Bronchial epithelial cell (primary cell): Measurements from ENCODE around the gene NTN3. TPM values are rescaled to one million over a fixed set of nuclear protein-coding genes. Genes with fewer than 3 reads are reported as not detected.

Experiments
- DNase-seq: peaks from one replicate; pipeline ENCODE4 v3.0.0-alpha.2; 2010; ENCODE audit warnings: low read depth
- FAIRE-seq: peaks from 2 replicates; lab custom pipeline; 2011; peaks lifted over from hg19 to GRCh38; lab: Jason Lieb, UNC
- H3K27me3 ChIP-seq: 2 replicates; pipeline ENCODE4 v1.5.1; 2011; ENCODE audit warnings: low read length; ENCODE audit not compliant: control insufficient read depth, insufficient read depth
- H3K36me3 ChIP-seq: 2 replicates; pipeline ENCODE4 v1.5.1; 2011; ENCODE audit warnings: low read length; ENCODE audit not compliant: control insufficient read depth, insufficient read depth
- H3K4me3 ChIP-seq: 2 replicates; pipeline ENCODE4 v1.5.1; 2011; ENCODE audit warnings: mild to moderate bottlenecking, low read depth, low read length, control low read depth
- CTCF ChIP-seq: IDR thresholded peaks from 2 replicates; pipeline ENCODE4 v1.5.1; 2011; ENCODE audit warnings: mild to moderate bottlenecking, moderate library complexity, low read length, control low read depth, inconsistent platforms; ENCODE audit not compliant: insufficient read depth, severe bottlenecking
- total RNA-seq: library from RNA; depleted of rRNA; stranded (reverse); fragments of >200 nt; gene quantifications from 2 replicates; pipeline ENCODE4 v1.2.1, GENCODE V29; 2014

The NTN3 gene
- total RNA-seq, 1 donor from 2014 or later, result not detected

GRCh38 chr16:2507052-2507659 is 36.1 kb downstream of the NTN3 start:
- no peak for FAIRE-seq
- H3K4me3 ChIP-seq, result no peak overlapping the region

DNA sequence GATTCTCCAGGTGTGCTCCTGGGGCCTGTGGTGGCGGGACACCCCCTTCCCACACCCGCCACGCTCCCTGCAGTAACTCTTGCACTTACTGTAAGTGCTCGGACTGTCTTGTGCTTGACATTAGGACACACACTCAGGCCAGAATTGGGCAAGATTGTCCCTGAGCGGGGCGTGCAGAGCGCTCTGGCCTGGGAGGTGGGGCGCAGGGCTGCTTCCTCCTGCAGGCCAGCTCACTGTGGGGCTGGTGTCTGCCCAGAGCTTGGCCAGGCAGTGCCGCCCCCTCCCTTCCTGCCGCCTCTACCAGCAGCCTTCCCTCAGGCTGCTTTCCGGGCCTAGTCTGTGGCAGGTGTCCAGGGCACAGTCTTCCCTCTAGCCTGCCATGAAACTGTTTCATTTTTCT is 36.6 kb downstream of the NTN3 start:
- no peak for TF ChIP-seq CTCF
- no peak overlapping the region for H3K4me3 ChIP-seq
- FAIRE-seq (no peak), DNase-seq (no peak)
- no peaks in the 10 kb centered on the region for H3K27me3 ChIP-seq
- H3K36me3 ChIP-seq, result no peaks in the 10 kb centered on the region

More at GRCh38 chr16:2507052-2507659, 36.1 kb downstream of the NTN3 start:
- no peak for DNase-seq
- TF ChIP-seq CTCF, result peak; percentile 5
- Histone ChIP-seq H3K36me3 (no peaks in the 10 kb centered on the region), H3K27me3 (no peaks in the 10 kb centered on the region)

DNA sequence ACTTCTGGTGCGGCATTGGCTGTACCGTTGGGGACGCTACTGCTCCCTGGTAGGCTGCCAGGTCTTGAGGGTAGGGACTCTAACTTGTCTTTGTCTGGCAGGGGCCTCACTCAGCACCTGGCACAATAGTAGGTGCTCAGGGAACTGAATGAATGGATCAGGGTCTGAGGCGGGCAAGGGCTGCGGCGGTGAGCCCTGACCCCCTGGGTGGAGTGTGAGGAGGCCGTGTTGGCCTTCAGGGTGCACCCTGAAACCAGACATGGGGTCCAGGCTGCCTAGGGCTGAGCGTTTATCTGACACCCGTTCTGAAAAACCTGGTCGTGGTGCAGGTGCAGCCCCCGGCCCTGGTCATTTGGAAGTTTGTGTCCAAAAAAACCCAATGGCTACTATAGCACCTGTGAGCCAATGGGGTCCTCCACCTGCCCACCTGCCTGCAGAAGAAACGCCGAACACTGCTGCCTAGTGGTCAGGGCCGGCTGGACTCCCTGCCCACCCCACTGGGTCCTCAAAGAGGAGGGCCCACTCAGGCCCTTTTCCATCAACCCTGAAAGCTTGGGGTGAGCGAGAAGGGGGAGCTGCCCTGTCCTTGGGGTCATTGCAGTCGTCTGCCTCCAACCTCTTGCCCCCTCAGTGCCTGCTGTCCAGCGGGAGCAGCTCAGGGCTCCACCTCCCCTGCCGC is 37.8 kb downstream of the NTN3 start:
- no peaks in the 10 kb centered on the region for H3K27me3 ChIP-seq
- no peak overlapping the region for H3K4me3 ChIP-seq
- TF ChIP-seq CTCF, result no peak
- DNase-seq, result no peak
- no peak for FAIRE-seq
- H3K36me3 ChIP-seq, result no peaks in the 10 kb centered on the region

GRCh38 chr16:2511128-2511800 is 40.2 kb downstream of the NTN3 start:
- no peaks in the 10 kb centered on the region for H3K27me3 ChIP-seq
- FAIRE-seq (no peak), DNase-seq (peak; percentile 42)

GRCh38 chr16:2511996-2512734 is 41.1 kb downstream of the NTN3 start:
- Histone ChIP-seq H3K36me3 (peaks cover 7% of the 10 kb centered on the region), H3K4me3 (no peak overlapping the region), H3K27me3 (no peaks in the 10 kb centered on the region)
- DNase-seq (no peak), FAIRE-seq (no peak)
- TF ChIP-seq CTCF, result no peak

More at GRCh38 chr16:2511128-2511800, 40.2 kb downstream of the NTN3 start:
- H3K4me3 ChIP-seq, result no peak overlapping the region
- TF ChIP-seq CTCF, result no peak
- H3K36me3 ChIP-seq, result peaks cover 5% of the 10 kb centered on the region
